Activated T-cell treated with anti-CD3 and anti-CD28 coated beads, Interleukin-2, amount 50 U/mL, for 1 hour (primary cell): ENCODE data around the gene CRMP1.

Source experiments
- DNase-seq: peaks from one replicate; pipeline ENCODE4 v3.0.0-alpha.2; 2020

Gene CRMP1

DNA sequence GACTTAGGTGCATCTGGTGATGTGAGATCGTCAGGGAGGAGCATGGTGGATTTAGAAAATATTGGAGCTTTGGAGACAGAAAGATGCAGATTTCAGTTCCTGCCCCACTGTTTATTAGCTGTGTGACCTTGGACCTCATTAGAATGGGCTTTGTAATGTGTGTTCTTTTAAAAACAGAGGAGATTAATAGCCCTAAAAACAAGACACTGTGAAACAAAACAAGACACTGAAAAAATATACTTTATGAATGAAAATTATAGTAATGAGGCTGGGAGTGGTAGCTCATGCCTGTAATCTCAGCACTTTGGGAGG is 102.4 kb downstream of the CRMP1 start:
- DNase-seq: no peak

DNA sequence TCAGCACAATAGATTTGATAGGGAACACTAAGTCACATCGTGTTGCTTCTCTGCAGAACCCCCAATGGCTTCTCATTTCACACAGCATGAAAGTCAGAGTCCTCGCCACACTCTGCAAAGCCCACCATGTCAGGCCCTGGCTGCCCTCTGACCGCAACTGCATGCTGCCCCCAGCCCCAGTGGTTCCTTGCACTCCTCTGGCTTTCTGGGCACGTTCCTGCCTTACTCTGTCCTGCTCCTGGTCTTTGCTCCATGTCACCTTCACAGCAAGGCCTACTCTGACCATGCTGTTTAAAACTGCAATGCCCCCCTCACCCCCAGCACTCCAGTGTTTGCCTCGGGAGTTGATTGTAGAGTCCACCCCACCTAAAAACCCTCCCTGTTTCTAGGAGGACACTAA is 103.7 kb downstream of the CRMP1 start:
- no peak for DNase-seq

GRCh38 chr4:5788144-5788543 is 104.7 kb downstream of the CRMP1 start:
- no peak for DNase-seq

DNA sequence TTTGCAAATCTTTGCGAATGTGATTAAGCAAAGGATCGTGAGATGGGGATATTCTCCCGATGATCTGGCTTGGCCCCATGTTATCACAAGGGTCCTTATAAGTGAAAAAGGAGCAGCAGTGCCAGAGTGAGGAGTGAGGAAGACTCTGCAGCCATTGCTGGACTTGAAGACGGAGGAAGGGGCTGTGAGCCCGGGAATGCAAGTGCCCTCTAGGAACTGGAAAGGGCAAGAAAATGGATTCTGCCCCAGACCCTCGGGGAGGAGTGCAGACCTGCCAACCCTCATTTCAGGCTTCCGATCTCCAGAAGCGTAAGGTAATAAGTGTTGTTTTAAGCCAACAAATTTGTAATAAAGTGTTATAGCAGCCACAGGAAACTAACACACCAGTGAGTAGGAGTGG is 105.6 kb downstream of the CRMP1 start:
- DNase-seq: no peak

- DNase-seq: no peak
Observed at GRCh38 chr4:5785806-5786680, 106.8 kb downstream of the CRMP1 start.

DNA sequence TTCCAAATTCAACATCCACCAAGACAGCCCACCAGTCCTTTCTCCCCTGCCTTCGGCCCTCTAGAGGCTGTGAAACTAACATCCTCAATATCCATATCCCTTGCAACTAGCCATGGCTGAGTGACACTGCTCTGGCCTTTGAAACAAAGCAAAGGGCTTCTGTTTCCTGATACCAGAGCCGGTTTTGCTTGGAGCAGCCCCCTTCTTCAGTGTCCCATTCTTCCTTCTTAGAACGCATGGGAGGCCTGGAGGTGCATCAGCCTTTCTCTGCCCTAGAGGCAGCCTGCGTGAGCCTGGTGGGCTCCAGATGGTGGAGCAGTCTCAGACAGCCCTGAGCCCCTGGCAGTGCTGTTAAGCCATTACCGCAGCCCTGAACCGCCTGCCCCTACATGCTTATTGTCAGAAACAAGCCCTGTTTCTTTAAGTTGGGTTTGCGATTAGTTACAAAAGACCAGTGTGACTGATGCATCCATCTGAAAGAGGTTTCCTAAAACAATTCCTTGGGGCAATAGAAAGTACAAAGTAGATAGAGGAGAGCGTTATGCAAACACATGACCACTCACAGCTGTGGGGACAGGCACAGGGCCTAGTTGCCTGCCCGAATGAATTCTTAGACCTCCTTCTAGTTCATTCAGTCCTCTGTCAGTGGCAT is 107.8 kb downstream of the CRMP1 start:
- DNase-seq: no peak

DNA sequence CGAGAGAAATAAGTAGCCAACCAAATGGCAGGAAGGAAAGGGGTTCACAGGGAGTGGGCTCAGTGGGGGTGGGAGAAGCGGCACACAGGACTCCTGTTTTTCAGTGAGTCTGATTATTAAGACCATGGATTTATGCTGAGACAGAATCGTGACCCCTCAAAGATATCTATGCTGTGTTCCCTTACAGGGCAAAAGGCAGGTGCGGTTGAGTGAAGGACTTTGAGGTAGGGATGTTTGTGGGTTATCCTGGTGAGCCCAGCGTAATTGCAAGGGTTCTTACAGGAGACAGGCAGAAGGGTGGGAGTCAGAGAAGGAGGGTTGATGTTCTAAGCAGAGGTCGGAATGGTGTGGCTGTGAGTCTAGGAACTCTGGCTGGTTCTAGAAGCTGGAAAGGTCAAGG is 108.9 kb downstream of the CRMP1 start:
- DNase-seq: no peak

DNA sequence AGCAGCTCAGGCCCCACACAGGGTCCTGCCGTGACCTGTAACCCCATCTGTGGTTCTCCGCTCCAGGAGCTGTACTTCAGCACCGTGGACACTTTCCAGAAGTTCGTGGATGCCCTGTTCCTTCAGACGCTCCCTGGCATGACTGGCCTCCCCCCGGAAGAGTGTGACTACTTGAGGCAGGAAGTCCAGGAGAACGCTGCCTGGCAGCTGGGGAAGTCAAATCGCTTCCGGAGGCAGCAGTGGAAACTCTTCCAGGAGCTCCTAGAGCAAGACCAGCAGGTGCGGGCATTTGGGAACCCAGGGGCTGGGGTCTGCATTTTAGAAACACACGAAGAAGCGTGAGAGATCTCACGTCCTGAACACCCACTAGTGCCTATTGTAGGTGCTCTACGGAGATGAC is 109.4 kb downstream of the CRMP1 start:
- DNase-seq: no peak

DNA sequence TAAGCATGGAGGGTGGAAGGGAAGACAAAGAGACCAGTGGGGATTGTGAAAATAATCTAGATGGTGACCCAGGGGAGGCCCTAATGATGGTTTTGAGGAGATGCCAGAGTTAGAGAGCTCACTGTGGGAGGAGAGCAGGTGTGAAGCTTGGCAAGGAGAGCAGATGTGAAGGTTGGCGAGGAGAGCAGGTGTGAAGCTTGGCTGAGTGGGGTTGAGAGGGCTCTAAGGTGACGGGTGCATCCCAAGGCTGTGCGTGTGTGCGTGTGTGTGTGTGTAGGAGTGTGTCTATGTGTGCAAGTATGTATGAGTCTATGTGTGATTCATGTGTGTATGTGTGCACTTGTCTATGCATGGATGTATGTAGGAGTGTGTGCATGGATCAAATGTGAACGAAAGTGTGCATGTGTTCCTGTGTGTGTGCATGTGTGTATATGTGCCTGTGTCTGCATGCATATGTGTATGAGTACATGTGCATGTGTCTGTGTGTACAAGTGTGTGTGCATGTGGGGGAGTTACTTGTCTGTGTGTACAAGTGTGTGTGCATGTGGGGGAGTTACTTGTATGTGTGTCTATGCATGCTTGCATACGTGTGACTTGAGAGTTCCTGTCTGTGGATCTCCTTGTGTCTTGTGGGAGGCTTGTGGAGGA is 109.9 kb downstream of the CRMP1 start:
- no peak for DNase-seq

DNA sequence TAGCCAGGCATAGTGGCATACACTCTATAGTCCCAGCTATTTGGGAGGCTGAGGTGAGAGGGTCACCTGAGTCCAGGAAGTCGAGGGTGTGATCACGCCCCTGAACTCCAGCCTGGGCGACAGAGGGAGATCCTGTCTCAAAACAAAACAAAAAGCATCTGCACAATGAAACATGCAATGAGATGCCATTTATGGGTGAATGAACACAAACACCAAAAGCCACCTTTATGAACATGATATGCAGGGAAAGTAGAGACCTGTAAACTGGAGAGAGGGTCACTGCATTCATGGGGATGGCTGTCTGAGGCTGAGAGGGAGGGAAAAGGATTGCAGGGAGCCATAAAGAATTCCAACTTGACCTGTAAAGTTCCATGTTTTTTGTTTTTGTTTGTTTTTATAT is 111.2 kb downstream of the CRMP1 start:
- no peak for DNase-seq

GRCh38 chr4:5780831-5781480 is 111.9 kb downstream of the CRMP1 start:
- no peak for DNase-seq

GRCh38 chr4:5776510-5776909 is 116.4 kb downstream of the CRMP1 start:
- DNase-seq: no peak

DNA sequence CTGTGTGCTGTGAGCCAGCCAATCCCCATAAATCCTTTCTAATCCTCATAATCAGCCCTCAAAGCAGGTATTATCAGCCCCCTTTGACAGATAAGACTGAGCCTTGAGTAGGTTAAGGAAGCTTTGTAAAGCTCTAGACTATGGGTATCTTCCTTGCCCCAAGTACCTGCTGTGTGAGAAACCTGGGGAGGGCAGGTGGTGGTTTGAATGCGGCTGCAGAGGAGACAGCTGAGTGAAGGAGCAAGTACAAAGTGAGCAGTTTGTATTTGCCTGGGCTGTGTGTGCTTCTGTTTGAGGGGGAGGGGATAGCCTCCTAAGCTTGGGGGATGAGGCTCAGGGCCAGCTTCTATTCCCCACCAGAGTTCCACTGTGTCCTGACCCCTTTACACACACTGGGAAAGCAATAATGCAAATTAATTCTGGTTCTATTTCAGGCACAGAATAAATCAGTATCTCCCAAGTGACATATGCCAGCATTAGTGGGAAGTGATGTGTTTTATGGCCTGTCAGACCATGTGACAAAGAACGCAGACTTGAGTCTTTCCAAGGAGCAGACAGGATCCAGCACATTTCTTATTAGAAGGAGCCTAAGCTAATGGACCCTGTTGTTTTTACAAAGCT is 118.4 kb downstream of the CRMP1 start:
- DNase-seq: no peak

GRCh38 chr4:5773271-5773555 is 119.7 kb downstream of the CRMP1 start:
- no peak for DNase-seq

DNA sequence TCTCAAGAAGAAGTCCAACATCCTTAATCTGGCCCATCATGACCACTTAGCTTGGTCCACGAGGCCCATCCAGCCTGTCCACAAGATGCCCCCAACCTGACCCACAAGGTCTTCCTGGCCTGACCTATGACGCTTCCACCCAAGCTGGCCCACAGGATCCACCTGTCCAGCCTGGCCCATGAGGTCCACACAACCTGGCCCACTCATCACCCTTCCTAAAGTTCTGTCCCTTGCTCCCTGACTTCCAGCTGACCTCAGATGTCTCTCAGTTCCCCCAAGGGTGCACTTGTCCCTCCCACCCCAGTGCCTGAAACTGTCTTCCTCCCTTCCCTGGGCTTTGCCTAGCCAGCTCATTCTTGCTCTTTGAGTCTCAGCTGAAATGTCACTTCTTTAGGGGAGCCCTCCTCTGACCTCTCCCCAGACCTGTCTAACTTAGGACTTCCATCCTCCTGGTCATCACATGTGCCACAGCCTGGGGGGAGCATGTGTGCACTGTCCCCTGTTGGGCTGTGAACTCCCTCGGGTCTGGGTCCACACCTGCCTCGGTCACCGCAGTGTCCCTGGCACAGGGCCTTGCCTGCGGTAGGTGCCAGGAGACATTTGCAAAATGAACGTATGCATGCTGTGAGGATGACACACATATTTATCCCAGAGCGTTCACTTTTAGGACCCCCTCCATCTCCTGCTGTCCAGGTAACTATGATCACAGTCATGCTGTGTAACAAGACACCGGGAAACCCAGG is 120.2 kb downstream of the CRMP1 start:
- DNase-seq: no peak
